Germinal center (tissue), 1 donor: ENCODE data around the gene BCAR1.
A peak's percentile ranks its signal among the peaks of the same experiment; 100 is the strongest.
"Not testable (repeated sequence)": the region's sequence is repeated elsewhere in the genome, so short reads cannot be mapped to it uniquely, and the experiment has no call there.

Source experiments
- DNase-seq: peaks from one replicate; pipeline ENCODE4 v3.0.0; 2012; ENCODE audit warnings: mixed read lengths, low spot score

The BCAR1 gene

GRCh38 chr16:75251280-75252048 lies at the start of gene BCAR1:
TSS of gene BCAR1 (minus strand) at chr16:75251624. CDS start at chr16:75251482, 142 bp downstream.
- peak; percentile 84 for DNase-seq

- DNase-seq, result no peak
These were observed 46.8 kb upstream of the BCAR1 start for GRCh38 chr16:75298267-75298666.

GRCh38 chr16:75296606-75297005 lies 45.2 kb upstream of the BCAR1 start:
- no peak for DNase-seq

GRCh38 chr16:75294773-75295459 lies 43.5 kb upstream of the BCAR1 start:
- no peak for DNase-seq

GRCh38 chr16:75293772-75294171 lies 42.3 kb upstream of the BCAR1 start:
- no peak for DNase-seq

- no peak for DNase-seq
These were observed 41.7 kb upstream of the BCAR1 start for GRCh38 chr16:75293173-75293572.

- no peak for DNase-seq
These were observed 41.3 kb upstream of the BCAR1 start for GRCh38 chr16:75292691-75293090.

- no peak for DNase-seq
These were observed 37.8 kb upstream of the BCAR1 start for GRCh38 chr16:75289189-75289588.

GRCh38 chr16:75288596-75289120 lies 37.2 kb upstream of the BCAR1 start:
- no peak for DNase-seq

GRCh38 chr16:75288181-75288580 lies 36.8 kb upstream of the BCAR1 start:
- DNase-seq, result no peak

- DNase-seq, result no peak
These were observed 36.3 kb upstream of the BCAR1 start for GRCh38 chr16:75287708-75288107.

- DNase-seq, result no peak
These were observed 35.0 kb upstream of the BCAR1 start for GRCh38 chr16:75286389-75286788.

GRCh38 chr16:75282466-75283281 lies 31.2 kb upstream of the BCAR1 start:
- DNase-seq, result no peak

GRCh38 chr16:75281826-75282225 lies 30.4 kb upstream of the BCAR1 start:
- DNase-seq, result no peak

- not testable (repeated sequence) for DNase-seq
These were observed 29.6 kb upstream of the BCAR1 start for GRCh38 chr16:75281009-75281408.

- no peak for DNase-seq
These were observed 28.9 kb upstream of the BCAR1 start for GRCh38 chr16:75280331-75280804.

- no peak for DNase-seq
These were observed 27.9 kb upstream of the BCAR1 start for GRCh38 chr16:75279305-75279704.

GRCh38 chr16:75273054-75273925 lies 21.9 kb upstream of the BCAR1 start:
- DNase-seq, result no peak

GRCh38 chr16:75272629-75273028 lies 21.2 kb upstream of the BCAR1 start:
- DNase-seq, result not testable (repeated sequence)

- DNase-seq, result no peak
These were observed 20.7 kb upstream of the BCAR1 start for GRCh38 chr16:75272097-75272551.

- DNase-seq, result no peak
These were observed 20.1 kb upstream of the BCAR1 start for GRCh38 chr16:75271441-75272096.
